Measurements from ENCODE around the gene CITED1.

- TF ChIP-seq CTCF (IDR thresholded peaks at IDR 0.05) (no peak), POLR2A (IDR thresholded peaks at IDR 0.05) (no peak)
Observed at GRCh38 chrX:72312311-72312940, 6.7 kb upstream of the CITED1 start.
